ENCODE data around the gene CCKAR. TPM values are rescaled to one million over a fixed set of nuclear protein-coding genes. Genes with fewer than 3 reads are reported as not detected.
A peak's percentile ranks its signal among the peaks of the same experiment; 100 is the strongest.

Gene CCKAR
- total RNA-seq (2021; fragmentation: NEBNext Ultra II Directional; extraction: Animal tissue kit (Norgen Biotek cat#: 25700)) (not detected in 2 replicates), polyA plus RNA-seq (2011; rRNA removed) (not detected in 2 replicates), polyA minus RNA-seq (2011; rRNA and poly(A)+ RNA removed) (not detected in 2 replicates)
- not detected for polyA plus RNA-seq (2011; cell fraction: cytosol; rRNA removed)
- not detected for polyA plus RNA-seq (2011; cell fraction: nucleus; rRNA removed)
- not detected in 4 replicates for polyA plus RNA-seq (2012, experiment 1 of 2)
- polyA plus RNA-seq (2012, experiment 2 of 2): not detected
- polyA plus RNA-seq (2013, experiment 1 of 2): not detected
- polyA plus RNA-seq (2013, experiment 2 of 2): not detected
- not detected for polyA minus RNA-seq (2011; cell fraction: cytosol; rRNA and poly(A)+ RNA removed)
- polyA minus RNA-seq (2011; cell fraction: nucleus; rRNA and poly(A)+ RNA removed): not detected
- long read RNA-seq, experiment 1: 0 reads
- long read RNA-seq, experiment 2: 0 reads

GRCh38 chr4:26490111-26490959, at the start of gene CCKAR:
TSS of gene CCKAR (minus strand) at chr4:26490484. CDS start at chr4:26490267, 217 bp downstream.
- POLR2A ChIA-PET (ENCODE audit: partially characterized antibody): interaction anchor here (1.3 kb wide), 1 partner anchor 17 kb away, joined by 5 read pairs; no protein-coding TSS in a partner anchor
- H3K4me1 ChIP-seq (replicated peaks in 1 of 4; ENCODE audit: control insufficient read depth in 3 of 4, insufficient read depth in 4 of 4, low read length in 3 of 4): no peaks in the 10 kb centered on the region
- no peak within 1 kb of the TSS for H2AK5ac ChIP-seq (ENCODE audit: low read depth, low read length)
- peak within 1 kb of the TSS; percentile 41 for H4K8ac ChIP-seq (ENCODE audit: extremely low read depth, insufficient read depth, low read length)
- H3K79me1 ChIP-seq (ENCODE audit: low read depth, low read length): no peaks in the 10 kb centered on the region
- no peak within 1 kb of the TSS for H2BK12ac ChIP-seq (ENCODE audit: low read depth, low read length)
- H3K23ac ChIP-seq (ENCODE audit: insufficient read length): no peak within 1 kb of the TSS
- no peak within 1 kb of the TSS for H3K56ac ChIP-seq (replicated peaks; ENCODE audit: insufficient read length, low read depth, low read length)
- 85% methylated on average over 24 of the region's 24 CpGs; no CpG with 5 or more reads in 1 of the 2 experiments for WGBS, 2 experiments (ENCODE audit: extremely low coverage in 1 of 2, insufficient coverage in 1 of 2, insufficient read length in 1 of 2, insufficient replicate concordance in 2 of 2, low coverage in 1 of 2, low lambda C conversion rate in 2 of 2, missing lambda C conversion rate in 1 of 2)
- H2BK15ac ChIP-seq (ENCODE audit: low read length): no peak within 1 kb of the TSS
- H3K4me2 ChIP-seq (ENCODE audit: insufficient read depth in 1 of 2, low read depth in 2 of 2, low read length in 2 of 2): no peak within 1 kb of the TSS
- H3K27me3 ChIP-seq (replicated peaks in 1 of 4; ENCODE audit: control insufficient read depth in 3 of 4, extremely low read depth in 1 of 4, insufficient read depth in 3 of 4, low read length in 3 of 4): no peaks in the 10 kb centered on the region; a peak in 1 of 7 replicates
- no peak within 1 kb of the TSS for H2BK120ac ChIP-seq (replicated peaks; ENCODE audit: low read depth, low read length)
- H2BK5ac ChIP-seq (ENCODE audit: low read depth, low read length): no peak within 1 kb of the TSS; the same call in 1 of the 2 replicates
- H3K27ac ChIP-seq (ENCODE audit: low read depth, low read length): no peak within 1 kb of the TSS
- H3K4me3 ChIP-seq (ENCODE audit: extremely low read depth in 1 of 4, insufficient read depth in 2 of 4, low read depth in 3 of 4, low read length in 4 of 4): no peak within 1 kb of the TSS
- no peak within 1 kb of the TSS for H3K18ac ChIP-seq (ENCODE audit: extremely low read depth, low read length)
- no peak within 1 kb of the TSS for H3K14ac ChIP-seq (ENCODE audit: insufficient read length)
- no peak for TF ChIP-seq YY1 (IDR thresholded peaks at IDR 0.05; ENCODE audit: low read depth, low read length)
- H3K23me2 ChIP-seq (ENCODE audit: low read depth, low read length): no peaks in the 10 kb centered on the region
- no peak within 1 kb of the TSS for H3K4ac ChIP-seq (replicated peaks; ENCODE audit: insufficient read length, low read depth, low read length)
- no peak within 1 kb of the TSS for H4K5ac ChIP-seq (ENCODE audit: insufficient read length, low read depth, low read length)
- H3K36me3 ChIP-seq (ENCODE audit: control insufficient read depth in 2 of 4, insufficient read depth in 4 of 4, low read length in 3 of 4): no peaks in the 10 kb centered on the region
- CTCF ChIA-PET (ENCODE audit: partially characterized antibody): interaction anchor here (0.8 to 1.1 kb wide), 2 partner anchors 14 to 519 kb away, joined by 3 read pairs; no protein-coding TSS in a partner anchor
- FAIRE-seq (no peak), DNase-seq (ENCODE audit: low read depth in 1 of 2, low spot score in 2 of 2) (no peak)
- no peak within 1 kb of the TSS for H4K91ac ChIP-seq (replicated peaks; ENCODE audit: insufficient read length, low read length)
- peak within 1 kb of the TSS; percentile 81; the same call in 1 of the 2 replicates for H2AFZ ChIP-seq (ENCODE audit: low read length)
- H3K79me2 ChIP-seq (ENCODE audit: control insufficient read depth in 1 of 2, insufficient read depth in 2 of 2, low read length in 2 of 2): no peaks in the 10 kb centered on the region
- H3K9me3 ChIP-seq (ENCODE audit: insufficient read depth in 2 of 2, low read depth in 1 of 2, low read length in 1 of 2): no peaks in the 10 kb centered on the region
- H4K20me1 ChIP-seq (replicated peaks in 1 of 2; ENCODE audit: control insufficient read depth in 1 of 2, insufficient read depth in 2 of 2, low read length in 2 of 2): no peaks in the 10 kb centered on the region
- H2BK20ac ChIP-seq (ENCODE audit: low read length): no peak within 1 kb of the TSS
- H3K9ac ChIP-seq (replicated peaks in 1 of 4; ENCODE audit: extremely low read depth in 1 of 4, low read depth in 3 of 4, low read length in 3 of 4): no peak within 1 kb of the TSS
